Measurements from ENCODE around the gene DECR2.

The DECR2 gene

GRCh38 chr16:354971-355461 lies 46.7 kb upstream of the DECR2 start:
- H3K36me3 Mint-ChIP-seq (ENCODE audit: low read depth), result peaks cover 6% of the 10 kb centered on the region
- peak overlapping the region; percentile 89 for H3K27ac Mint-ChIP-seq
- no peaks in the 10 kb centered on the region for H3K9me3 Mint-ChIP-seq
- H3K27me3 Mint-ChIP-seq (ENCODE audit: low read depth, poor library complexity), result peaks cover 8% of the 10 kb centered on the region
- no peak for TF ChIP-seq CTCF (IDR thresholded peaks at IDR 0.05)
- no peak for DNase-seq
- peaks cover 30% of the 10 kb centered on the region for H3K4me1 Mint-ChIP-seq
- no peak overlapping the region for H3K4me3 Mint-ChIP-seq

- Mint-ChIP-seq H3K4me3 (no peak overlapping the region), H3K27ac (no peak overlapping the region), H3K9me3 (no peaks in the 10 kb centered on the region), H3K27me3 (ENCODE audit: low read depth, poor library complexity) (peaks cover 8% of the 10 kb centered on the region), H3K36me3 (ENCODE audit: low read depth) (no peaks in the 10 kb centered on the region), H3K4me1 (peaks cover 17% of the 10 kb centered on the region)
- TF ChIP-seq CTCF (IDR thresholded peaks at IDR 0.05), result no peak
- DNase-seq, result no peak
Measured at GRCh38 chr16:356741-357140, 44.9 kb upstream of the DECR2 start.

- H3K27me3 Mint-ChIP-seq (ENCODE audit: low read depth, poor library complexity), result peaks cover 5% of the 10 kb centered on the region
- no peaks in the 10 kb centered on the region for H3K36me3 Mint-ChIP-seq (ENCODE audit: low read depth)
- H3K4me3 Mint-ChIP-seq, result no peak overlapping the region
- no peak overlapping the region for H3K27ac Mint-ChIP-seq
- peaks cover 26% of the 10 kb centered on the region for H3K4me1 Mint-ChIP-seq
- H3K9me3 Mint-ChIP-seq, result no peaks in the 10 kb centered on the region
- TF ChIP-seq CTCF (IDR thresholded peaks at IDR 0.05), result no peak
- no peak for DNase-seq
Measured at GRCh38 chr16:359067-359763, 42.5 kb upstream of the DECR2 start.

- no peak for TF ChIP-seq CTCF (IDR thresholded peaks at IDR 0.05)
Measured at GRCh38 chr16:359871-360697, 41.6 kb upstream of the DECR2 start.

GRCh38 chr16:360698-361336 lies 40.9 kb upstream of the DECR2 start:
- no peaks in the 10 kb centered on the region for H3K9me3 Mint-ChIP-seq
- no peaks in the 10 kb centered on the region for H3K36me3 Mint-ChIP-seq (ENCODE audit: low read depth)
- H3K4me3 Mint-ChIP-seq, result no peak overlapping the region
- no peak for TF ChIP-seq CTCF (IDR thresholded peaks at IDR 0.05)
- H3K27ac Mint-ChIP-seq, result no peak overlapping the region
- H3K4me1 Mint-ChIP-seq, result peaks cover 24% of the 10 kb centered on the region
- H3K27me3 Mint-ChIP-seq (ENCODE audit: low read depth, poor library complexity), result peaks cover 4% of the 10 kb centered on the region
- DNase-seq, result no peak

More at GRCh38 chr16:359871-360697, 41.6 kb upstream of the DECR2 start:
- H3K4me1 Mint-ChIP-seq, result peaks cover 24% of the 10 kb centered on the region
- H3K9me3 Mint-ChIP-seq, result no peaks in the 10 kb centered on the region
- H3K36me3 Mint-ChIP-seq (ENCODE audit: low read depth), result no peaks in the 10 kb centered on the region
- H3K4me3 Mint-ChIP-seq, result no peak overlapping the region
- peaks cover 2% of the 10 kb centered on the region for H3K27me3 Mint-ChIP-seq (ENCODE audit: low read depth, poor library complexity)
- DNase-seq, result no peak
- H3K27ac Mint-ChIP-seq, result no peak overlapping the region
